GM10266 (cell line): ENCODE data around the gene RNF167.

Source experiments
- DNase-seq: peaks from one replicate; pipeline ENCODE4 v3.0.0; 2012; ENCODE audit errors: extremely low spot score
- TF ChIP-seq, protein P1 (sequence below): IDR thresholded peaks from 2 replicates; pipeline ENCODE4 v1.5.1; 2012; ENCODE audit warnings: mild to moderate bottlenecking, low read depth; ENCODE audit not compliant: control insufficient read depth, insufficient read depth; ENCODE audit errors: missing control alignments

Gene RNF167

DNA sequence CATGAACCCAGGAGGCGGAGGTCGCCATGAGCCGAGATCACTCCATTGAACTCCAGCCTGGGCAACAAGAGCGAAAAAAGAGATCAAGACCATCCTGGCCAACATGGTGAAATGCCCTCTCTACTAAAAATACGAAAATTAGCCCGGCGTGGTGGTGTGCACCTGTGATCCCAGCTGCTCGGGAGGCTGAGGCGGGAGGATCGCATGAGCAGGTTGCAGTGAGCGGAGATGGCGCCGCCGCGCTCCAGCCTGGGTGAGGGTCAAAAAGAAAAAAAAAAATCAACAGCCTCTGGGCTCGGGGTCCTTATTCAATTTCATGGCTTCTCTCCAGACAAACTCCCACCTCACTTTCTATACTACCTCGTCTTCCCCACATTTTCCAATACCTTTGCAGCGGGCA is 11.2 kb upstream of the RNF167 start:
- no peak for DNase-seq
- TF ChIP-seq, protein P1, sequence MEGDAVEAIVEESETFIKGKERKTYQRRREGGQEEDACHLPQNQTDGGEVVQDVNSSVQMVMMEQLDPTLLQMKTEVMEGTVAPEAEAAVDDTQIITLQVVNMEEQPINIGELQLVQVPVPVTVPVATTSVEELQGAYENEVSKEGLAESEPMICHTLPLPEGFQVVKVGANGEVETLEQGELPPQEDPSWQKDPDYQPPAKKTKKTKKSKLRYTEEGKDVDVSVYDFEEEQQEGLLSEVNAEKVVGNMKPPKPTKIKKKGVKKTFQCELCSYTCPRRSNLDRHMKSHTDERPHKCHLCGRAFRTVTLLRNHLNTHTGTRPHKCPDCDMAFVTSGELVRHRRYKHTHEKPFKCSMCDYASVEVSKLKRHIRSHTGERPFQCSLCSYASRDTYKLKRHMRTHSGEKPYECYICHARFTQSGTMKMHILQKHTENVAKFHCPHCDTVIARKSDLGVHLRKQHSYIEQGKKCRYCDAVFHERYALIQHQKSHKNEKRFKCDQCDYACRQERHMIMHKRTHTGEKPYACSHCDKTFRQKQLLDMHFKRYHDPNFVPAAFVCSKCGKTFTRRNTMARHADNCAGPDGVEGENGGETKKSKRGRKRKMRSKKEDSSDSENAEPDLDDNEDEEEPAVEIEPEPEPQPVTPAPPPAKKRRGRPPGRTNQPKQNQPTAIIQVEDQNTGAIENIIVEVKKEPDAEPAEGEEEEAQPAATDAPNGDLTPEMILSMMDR: no peak

DNA sequence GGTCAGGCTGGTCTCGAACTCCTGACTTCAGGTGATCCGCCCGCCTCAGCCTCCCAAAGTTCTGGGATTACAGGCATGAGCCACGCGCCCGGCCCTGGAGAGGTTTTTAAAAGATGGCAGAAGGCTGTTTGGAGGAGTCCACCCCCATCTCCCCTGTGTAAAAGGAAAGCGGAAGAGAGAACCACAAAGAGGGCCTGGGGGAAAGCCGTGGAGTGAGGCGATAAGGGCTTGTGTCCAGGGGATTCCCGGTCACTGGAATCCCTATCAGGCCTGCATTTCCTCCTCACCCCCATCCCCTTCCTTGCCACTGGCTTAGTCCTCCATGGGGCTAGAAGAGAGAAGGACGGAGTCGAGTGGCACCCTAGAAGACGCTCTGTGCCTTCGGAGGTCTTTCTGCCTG is 8.1 kb upstream of the RNF167 start, which contains the start of gene GP1BA:
Gene GP1BA, plus strand, starts transcription at position 315 of the 400 bp plus-strand sequence. CDS start 328 bp downstream, outside the sequence.
- TF ChIP-seq, protein P1: no peak
- no peak for DNase-seq

DNA sequence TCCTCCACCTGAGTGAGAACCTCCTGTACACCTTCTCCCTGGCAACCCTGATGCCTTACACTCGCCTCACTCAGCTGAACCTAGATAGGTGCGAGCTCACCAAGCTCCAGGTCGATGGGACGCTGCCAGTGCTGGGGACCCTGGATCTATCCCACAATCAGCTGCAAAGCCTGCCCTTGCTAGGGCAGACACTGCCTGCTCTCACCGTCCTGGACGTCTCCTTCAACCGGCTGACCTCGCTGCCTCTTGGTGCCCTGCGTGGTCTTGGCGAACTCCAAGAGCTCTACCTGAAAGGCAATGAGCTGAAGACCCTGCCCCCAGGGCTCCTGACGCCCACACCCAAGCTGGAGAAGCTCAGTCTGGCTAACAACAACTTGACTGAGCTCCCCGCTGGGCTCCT is 7.3 kb upstream of the RNF167 start:
- TF ChIP-seq, protein P1: no peak
- no peak for DNase-seq

DNA sequence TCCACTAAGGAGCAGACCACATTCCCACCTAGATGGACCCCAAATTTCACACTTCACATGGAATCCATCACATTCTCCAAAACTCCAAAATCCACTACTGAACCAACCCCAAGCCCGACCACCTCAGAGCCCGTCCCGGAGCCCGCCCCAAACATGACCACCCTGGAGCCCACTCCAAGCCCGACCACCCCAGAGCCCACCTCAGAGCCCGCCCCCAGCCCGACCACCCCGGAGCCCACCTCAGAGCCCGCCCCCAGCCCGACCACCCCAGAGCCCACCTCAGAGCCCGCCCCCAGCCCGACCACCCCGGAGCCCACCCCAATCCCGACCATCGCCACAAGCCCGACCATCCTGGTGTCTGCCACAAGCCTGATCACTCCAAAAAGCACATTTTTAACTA is 6.4 kb upstream of the RNF167 start:
- no peak for DNase-seq
- TF ChIP-seq, protein P1: no peak

DNA sequence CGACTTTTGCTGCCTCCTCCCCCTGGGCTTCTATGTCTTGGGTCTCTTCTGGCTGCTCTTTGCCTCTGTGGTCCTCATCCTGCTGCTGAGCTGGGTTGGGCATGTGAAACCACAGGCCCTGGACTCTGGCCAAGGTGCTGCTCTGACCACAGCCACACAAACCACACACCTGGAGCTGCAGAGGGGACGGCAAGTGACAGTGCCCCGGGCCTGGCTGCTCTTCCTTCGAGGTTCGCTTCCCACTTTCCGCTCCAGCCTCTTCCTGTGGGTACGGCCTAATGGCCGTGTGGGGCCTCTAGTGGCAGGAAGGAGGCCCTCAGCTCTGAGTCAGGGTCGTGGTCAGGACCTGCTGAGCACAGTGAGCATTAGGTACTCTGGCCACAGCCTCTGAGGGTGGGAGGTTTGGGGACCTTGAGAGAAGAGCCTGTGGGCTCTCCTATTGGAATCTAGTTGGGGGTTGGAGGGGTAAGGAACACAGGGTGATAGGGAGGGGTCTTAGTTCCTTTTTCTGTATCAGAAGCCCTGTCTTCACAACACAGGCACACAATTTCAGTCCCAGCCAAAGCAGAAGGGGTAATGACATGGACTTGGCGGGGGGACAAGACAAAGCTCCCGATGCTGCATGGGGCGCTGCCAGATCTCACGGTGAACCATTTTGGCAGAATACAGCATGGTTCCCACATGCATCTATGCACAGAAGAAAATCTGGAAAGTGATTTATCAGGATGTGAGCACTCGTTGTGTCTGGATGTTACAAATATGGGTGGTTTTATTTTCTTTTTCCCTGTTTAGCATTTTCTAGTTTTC is 5.7 kb upstream of the RNF167 start:
- DNase-seq: no peak
- TF ChIP-seq, protein P1: peak; percentile 45

DNA sequence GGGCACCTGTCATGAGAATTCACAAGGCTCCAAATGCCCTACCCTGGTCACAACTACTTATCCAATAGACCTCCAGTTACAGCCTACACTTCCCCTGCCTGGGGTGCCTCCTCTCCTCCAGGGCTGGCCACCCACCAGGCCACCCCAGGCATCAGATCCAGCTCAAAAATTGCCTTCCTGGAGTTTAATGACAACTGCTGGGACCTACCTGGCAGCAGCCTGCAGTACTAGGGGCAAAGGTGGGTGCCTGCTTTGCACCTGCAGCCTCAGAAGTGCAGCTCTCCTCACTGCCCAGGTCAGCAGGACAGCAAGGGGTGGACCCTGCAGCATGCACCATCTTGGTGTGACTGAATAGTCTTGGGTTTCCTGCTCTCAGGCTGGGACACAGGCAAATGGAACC is 4.4 kb upstream of the RNF167 start:
- DNase-seq: no peak
- TF ChIP-seq, protein P1: no peak

DNA sequence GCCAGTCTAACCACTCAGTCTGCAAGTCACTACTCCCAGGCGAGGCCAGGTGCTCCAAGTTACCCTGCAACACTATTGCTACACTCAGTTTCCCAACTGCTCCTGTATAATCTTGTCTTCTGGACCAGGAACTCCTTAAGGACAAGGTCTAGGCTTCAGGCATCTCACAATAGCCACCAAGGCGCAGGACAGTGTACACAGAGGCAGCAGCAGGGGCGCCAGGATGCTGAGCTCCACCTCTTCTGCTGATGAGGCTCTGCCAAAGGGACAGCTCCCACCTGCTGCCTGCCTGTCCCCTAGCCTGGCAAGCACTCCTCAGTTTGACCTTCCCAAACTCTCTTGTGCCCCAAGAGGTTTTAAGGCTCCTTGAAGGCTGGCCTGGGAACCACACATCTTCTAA is 3.6 kb upstream of the RNF167 start:
- no peak for DNase-seq
- TF ChIP-seq, protein P1: no peak
